ENCODE measurements around the gene SLC8A2.

The SLC8A2 gene

DNA sequence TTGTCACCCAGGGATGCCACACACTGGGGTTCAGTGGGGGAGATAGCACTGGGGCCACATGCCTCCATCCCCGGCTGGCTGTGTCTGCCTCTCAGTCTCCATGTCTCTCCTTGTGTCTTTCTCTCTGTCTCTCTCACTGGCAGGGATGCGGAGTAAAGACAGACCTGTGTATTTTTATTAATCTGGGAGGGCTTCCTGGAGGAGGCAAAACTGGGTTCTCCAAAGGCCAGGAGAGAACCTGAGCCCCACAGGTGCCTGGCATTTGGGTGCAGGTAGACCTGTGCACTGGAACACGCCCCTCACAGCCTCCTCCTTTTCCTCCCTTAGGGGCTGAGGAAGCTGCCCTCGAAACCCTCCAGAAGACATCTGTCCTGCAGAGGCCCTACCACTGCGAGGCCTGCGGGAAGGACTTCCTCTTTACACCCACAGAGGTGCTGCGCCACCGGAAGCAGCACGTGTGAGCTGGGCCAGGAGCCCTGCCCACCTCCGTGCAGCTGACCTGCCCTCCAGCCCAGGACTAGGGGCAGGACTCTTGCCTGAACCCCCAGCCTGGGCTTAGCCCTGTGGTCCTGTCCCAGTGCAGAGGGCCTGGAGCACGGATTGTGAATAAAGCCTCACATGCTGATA lies 89.9 kb downstream of the SLC8A2 start:
- H3K4me3 ChIP-seq (ENCODE audit: low read depth, low read length), result no peak overlapping the region
- TF ChIP-seq, protein P1, sequence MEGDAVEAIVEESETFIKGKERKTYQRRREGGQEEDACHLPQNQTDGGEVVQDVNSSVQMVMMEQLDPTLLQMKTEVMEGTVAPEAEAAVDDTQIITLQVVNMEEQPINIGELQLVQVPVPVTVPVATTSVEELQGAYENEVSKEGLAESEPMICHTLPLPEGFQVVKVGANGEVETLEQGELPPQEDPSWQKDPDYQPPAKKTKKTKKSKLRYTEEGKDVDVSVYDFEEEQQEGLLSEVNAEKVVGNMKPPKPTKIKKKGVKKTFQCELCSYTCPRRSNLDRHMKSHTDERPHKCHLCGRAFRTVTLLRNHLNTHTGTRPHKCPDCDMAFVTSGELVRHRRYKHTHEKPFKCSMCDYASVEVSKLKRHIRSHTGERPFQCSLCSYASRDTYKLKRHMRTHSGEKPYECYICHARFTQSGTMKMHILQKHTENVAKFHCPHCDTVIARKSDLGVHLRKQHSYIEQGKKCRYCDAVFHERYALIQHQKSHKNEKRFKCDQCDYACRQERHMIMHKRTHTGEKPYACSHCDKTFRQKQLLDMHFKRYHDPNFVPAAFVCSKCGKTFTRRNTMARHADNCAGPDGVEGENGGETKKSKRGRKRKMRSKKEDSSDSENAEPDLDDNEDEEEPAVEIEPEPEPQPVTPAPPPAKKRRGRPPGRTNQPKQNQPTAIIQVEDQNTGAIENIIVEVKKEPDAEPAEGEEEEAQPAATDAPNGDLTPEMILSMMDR (IDR thresholded peaks at IDR 0.05; ENCODE audit: borderline replicate concordance, insufficient read depth, low read depth, low read length), result no peak

DNA sequence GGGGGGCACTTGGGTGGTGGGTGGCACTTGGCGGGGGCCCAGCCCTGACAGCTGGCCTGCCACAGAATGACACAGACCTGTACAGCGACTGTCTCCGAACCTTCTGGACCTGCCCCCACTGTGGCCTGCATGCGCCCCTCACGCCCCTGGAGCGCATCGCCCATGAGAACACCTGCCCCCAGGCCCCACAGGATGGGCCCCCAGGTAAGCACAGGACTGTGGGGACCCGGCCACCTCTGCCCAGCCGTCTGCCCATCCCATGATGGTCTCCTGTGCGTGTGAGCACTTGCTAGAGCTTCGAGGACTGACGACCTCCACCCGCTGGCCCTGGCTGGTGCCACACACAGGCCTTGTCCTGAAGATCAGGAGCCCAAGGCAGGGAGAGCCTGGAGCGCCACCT lies 90.6 kb downstream of the SLC8A2 start:
- no peak overlapping the region for H3K4me3 ChIP-seq (ENCODE audit: low read depth, low read length)
- TF ChIP-seq, protein P1 (IDR thresholded peaks at IDR 0.05; ENCODE audit: borderline replicate concordance, insufficient read depth, low read depth, low read length), result no peak

DNA sequence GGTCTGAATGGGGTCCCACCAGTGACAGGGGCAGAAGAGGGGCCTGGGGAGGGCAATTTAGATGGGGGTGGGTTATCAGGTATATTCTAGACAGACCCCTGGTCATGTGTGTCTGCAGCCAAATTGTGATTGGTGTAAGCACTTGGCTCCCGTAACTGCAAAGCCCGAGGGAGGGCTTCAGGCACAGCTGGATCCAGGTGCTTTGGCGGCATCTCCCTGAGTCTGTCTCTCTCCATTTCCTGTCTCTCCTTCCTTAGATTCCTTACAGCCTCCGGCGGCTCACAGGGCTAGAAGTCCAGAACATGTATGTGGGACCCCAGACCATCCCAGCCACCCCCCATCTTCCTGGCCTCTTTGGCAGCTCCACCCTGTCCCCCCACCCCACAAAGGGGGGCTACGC lies 91.1 kb downstream of the SLC8A2 start:
- TF ChIP-seq, protein P1 (IDR thresholded peaks at IDR 0.05; ENCODE audit: borderline replicate concordance, insufficient read depth, low read depth, low read length), result no peak
- H3K4me3 ChIP-seq (ENCODE audit: low read depth, low read length), result no peak overlapping the region

DNA sequence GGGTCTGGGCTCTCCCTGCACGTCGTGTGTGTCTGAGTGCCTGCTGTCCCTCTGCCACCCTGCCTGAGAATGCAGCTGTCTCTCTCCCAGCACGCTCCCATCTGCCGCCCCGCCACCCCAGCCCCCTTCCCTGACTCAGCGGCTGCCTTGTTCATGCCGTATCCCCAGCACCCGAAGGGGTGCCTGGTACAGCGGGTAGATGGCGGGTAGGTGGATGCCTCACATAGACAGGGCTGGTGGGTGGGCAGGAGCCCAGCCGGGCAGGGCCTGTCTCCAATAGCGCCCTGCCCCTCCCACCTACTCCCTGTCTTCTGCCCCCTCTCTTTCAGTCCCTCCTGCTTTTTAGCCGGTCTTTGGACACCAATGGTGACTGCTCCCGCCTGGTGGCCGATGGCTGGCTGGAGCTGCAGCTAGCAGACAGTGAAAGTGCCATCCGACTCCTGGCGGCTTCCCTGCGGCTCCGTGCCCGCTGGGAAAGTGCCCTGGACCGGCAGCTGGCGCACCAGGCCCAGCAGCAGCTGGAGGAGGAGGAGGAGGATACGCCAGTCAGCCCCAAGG lies 92.2 kb downstream of the SLC8A2 start:
- no peak overlapping the region for H3K4me3 ChIP-seq (ENCODE audit: low read depth, low read length)
- TF ChIP-seq, protein P1 (IDR thresholded peaks at IDR 0.05; ENCODE audit: borderline replicate concordance, insufficient read depth, low read depth, low read length), result no peak

DNA sequence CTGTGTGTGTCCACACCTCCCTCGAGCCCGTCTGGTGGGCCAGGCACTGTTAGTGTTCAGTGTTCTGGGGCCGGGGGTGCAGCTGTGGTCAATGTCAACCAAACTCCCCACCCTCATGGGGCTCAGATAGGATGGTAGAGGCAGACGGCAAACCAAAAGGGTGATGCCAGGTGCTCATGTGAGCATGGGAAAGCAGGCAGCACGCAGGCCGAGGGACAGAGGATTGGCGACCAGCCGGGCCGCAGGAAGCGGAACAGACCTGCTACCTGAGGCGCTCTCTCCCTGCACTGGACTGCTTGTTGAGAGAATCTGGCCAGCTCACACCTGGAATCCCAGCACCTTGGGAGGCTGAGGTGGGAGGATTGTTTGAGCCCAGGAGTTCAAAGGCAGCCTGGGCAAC lies 93.4 kb downstream of the SLC8A2 start:
- H3K4me3 ChIP-seq (ENCODE audit: low read depth, low read length), result no peak overlapping the region
- TF ChIP-seq, protein P1 (IDR thresholded peaks at IDR 0.05; ENCODE audit: borderline replicate concordance, insufficient read depth, low read depth, low read length), result no peak

All from GM12875 (cell line).